HepG2 (cell line): ENCODE data around the gene IFT80. TPM values are rescaled to one million over a fixed set of nuclear protein-coding genes. Genes with fewer than 3 reads are reported as not detected.
A peak's percentile ranks its signal among the peaks of the same experiment; 100 is the strongest.

Source experiments
- AHDC1 ChIP-seq: sonication (generic); formaldehyde crosslinking; IDR thresholded peaks from 2 replicates; pipeline ENCODE4 v1.5.1; 2020; ENCODE audit warnings: mild to moderate bottlenecking, missing genetic modification reagents, borderline replicate concordance
- ELF4 ChIP-seq: sonication (generic); formaldehyde crosslinking; IDR thresholded peaks from 2 replicates; pipeline ENCODE4 v1.5.0; 2020; ENCODE audit warnings: missing genetic modification reagents, mild to moderate bottlenecking, moderate library complexity, borderline replicate concordance
- FOXP4 ChIP-seq: sonication (generic); formaldehyde crosslinking; IDR thresholded peaks from 2 replicates; pipeline ENCODE4 v1.4.0; 2020; ENCODE audit warnings: missing genetic modification reagents
- KLF16 ChIP-seq, 2 experiments: sonication (generic) in 1 of 2; formaldehyde crosslinking in 1 of 2; IDR thresholded peaks; 2 replicates each; pipeline versions ENCODE4 v1.6.1 to v1.8.0; 2016 to 2023; ENCODE audit warnings: missing genetic modification reagents in 2 of 2, missing compliant biosample characterization in 1 of 2
- MED8 ChIP-seq: sonication (generic); formaldehyde crosslinking; IDR thresholded peaks from 2 replicates; pipeline ENCODE4 v1.8.1; 2023; ENCODE audit warnings: mild to moderate bottlenecking, missing genetic modification reagents; ENCODE audit not compliant: insufficient replicate concordance
- TIGD3 ChIP-seq: sonication (generic); formaldehyde crosslinking; IDR thresholded peaks from 2 replicates; pipeline ENCODE4 v1.5.1; 2020; ENCODE audit warnings: mild to moderate bottlenecking, missing genetic modification reagents, borderline replicate concordance
- ZNF263 ChIP-seq: sonication (generic); formaldehyde crosslinking; IDR thresholded peaks from 2 replicates; pipeline ENCODE4 v1.4.0; 2020; ENCODE audit warnings: missing genetic modification reagents
- ZNF446 ChIP-seq: sonication (generic); formaldehyde crosslinking; IDR thresholded peaks from 2 replicates; pipeline ENCODE4 v1.5.0; 2020; ENCODE audit warnings: mild to moderate bottlenecking, missing genetic modification reagents
- ZNF629 ChIP-seq: sonication (generic); formaldehyde crosslinking; conservative IDR thresholded peaks from 2 replicates; pipeline ENCODE4 v1.5.0; 2020; ENCODE audit warnings: missing genetic modification reagents
- ZNF703 ChIP-seq: sonication (generic); formaldehyde crosslinking; IDR thresholded peaks from 2 replicates; pipeline ENCODE4 v1.5.1; 2020; ENCODE audit warnings: missing genetic modification reagents, mild to moderate bottlenecking, moderate library complexity, borderline replicate concordance
- ZNF839 ChIP-seq: sonication (generic); formaldehyde crosslinking; IDR thresholded peaks from 2 replicates; pipeline ENCODE4 v1.4.0; 2020; ENCODE audit warnings: missing genetic modification reagents, mild to moderate bottlenecking, borderline replicate concordance
- polyA plus RNA-seq, 8 experiments: library from polyadenylated mRNA; depleted of rRNA in 3 of 8; stranded (reverse) in 7 of 8; unstranded in 1 of 8; fragments of >200 nt; fragmentation: Illumina TruSeq in 4 of 8; extraction: Trizol in 4 of 8; gene quantifications; 2 replicates each; pipeline versions ENCODE4 v1.2.1 to v1.2.3, GENCODE V29; 2011 to 2016; ENCODE audit warnings: low read depth in 4 of 8, missing spikeins in 1 of 8, mixed read lengths in 1 of 8; ENCODE audit not compliant: insufficient read depth in 1 of 8
- total RNA-seq, 5 experiments: library from RNA; depleted of rRNA; stranded (reverse); fragments of >200 nt; fragmentation: Illumina TruSeq; extraction: Trizol; gene quantifications; 2 replicates each; pipeline ENCODE4 v1.2.3, GENCODE V29; 2016; ENCODE audit warnings: low read depth in 1 of 5
- TF ChIP-seq, protein P1 (sequence below): sonication (generic); formaldehyde crosslinking; IDR thresholded peaks from 2 replicates; pipeline ENCODE4 v1.9.0; 2021; ENCODE audit warnings: missing genetic modification reagents, mild to moderate bottlenecking, borderline replicate concordance
- TF ChIP-seq, protein P2 (sequence below): sonication (generic); formaldehyde crosslinking; IDR thresholded peaks from 2 replicates; pipeline ENCODE4 v1.5.0; 2020; ENCODE audit warnings: mild to moderate bottlenecking, missing genetic modification reagents
- TF ChIP-seq, protein P3 (sequence below): IDR thresholded peaks from 2 replicates; pipeline ENCODE4 v1.6.1; 2012; ENCODE audit warnings: inconsistent platforms

The IFT80 gene
- total and polyA plus RNA-seq, 2 of the 13 experiments (the other 11 are each of a cell fraction or from before 2014, with no cell fraction given): 11.4 to 15.7 TPM

- TF ChIP-seq, protein P1, sequence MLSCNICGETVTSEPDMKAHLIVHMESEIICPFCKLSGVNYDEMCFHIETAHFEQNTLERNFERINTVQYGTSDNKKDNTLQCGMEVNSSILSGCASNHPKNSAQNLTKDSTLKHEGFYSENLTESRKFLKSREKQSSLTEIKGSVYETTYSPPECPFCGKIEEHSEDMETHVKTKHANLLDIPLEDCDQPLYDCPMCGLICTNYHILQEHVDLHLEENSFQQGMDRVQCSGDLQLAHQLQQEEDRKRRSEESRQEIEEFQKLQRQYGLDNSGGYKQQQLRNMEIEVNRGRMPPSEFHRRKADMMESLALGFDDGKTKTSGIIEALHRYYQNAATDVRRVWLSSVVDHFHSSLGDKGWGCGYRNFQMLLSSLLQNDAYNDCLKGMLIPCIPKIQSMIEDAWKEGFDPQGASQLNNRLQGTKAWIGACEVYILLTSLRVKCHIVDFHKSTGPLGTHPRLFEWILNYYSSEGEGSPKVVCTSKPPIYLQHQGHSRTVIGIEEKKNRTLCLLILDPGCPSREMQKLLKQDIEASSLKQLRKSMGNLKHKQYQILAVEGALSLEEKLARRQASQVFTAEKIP: no peak
- TF ChIP-seq TIGD3 (CRISPR knock-in tag) (no peak), MED8 (no peak), ZNF263 (no peak), ZNF839 (CRISPR knock-in tag) (no peak), ZNF703 (CRISPR knock-in tag) (no peak), KLF16 (CRISPR knock-in tag; IDR thresholded peaks at IDR 0.05) (peak in 1 of 2 experiments; percentile 48; a peak in 1 of 4 replicates), FOXP4 (CRISPR knock-in tag) (no peak), ZNF629 (CRISPR knock-in tag) (no peak), AHDC1 (CRISPR knock-in tag) (no peak), ELF4 (no peak), ZNF446 (CRISPR knock-in tag) (no peak)
- TF ChIP-seq, protein P2, sequence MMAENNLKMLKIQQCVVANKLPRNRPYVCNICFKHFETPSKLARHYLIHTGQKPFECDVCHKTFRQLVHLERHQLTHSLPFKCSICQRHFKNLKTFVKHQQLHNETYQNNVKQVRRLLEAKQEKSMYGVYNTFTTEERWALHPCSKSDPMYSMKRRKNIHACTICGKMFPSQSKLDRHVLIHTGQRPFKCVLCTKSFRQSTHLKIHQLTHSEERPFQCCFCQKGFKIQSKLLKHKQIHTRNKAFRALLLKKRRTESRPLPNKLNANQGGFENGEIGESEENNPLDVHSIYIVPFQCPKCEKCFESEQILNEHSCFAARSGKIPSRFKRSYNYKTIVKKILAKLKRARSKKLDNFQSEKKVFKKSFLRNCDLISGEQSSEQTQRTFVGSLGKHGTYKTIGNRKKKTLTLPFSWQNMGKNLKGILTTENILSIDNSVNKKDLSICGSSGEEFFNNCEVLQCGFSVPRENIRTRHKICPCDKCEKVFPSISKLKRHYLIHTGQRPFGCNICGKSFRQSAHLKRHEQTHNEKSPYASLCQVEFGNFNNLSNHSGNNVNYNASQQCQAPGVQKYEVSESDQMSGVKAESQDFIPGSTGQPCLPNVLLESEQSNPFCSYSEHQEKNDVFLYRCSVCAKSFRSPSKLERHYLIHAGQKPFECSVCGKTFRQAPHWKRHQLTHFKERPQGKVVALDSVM: no peak
- TF ChIP-seq, protein P3, sequence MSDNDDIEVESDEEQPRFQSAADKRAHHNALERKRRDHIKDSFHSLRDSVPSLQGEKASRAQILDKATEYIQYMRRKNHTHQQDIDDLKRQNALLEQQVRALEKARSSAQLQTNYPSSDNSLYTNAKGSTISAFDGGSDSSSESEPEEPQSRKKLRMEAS: peak; percentile 47
These were observed at the start of gene IFT80, which contains the start of gene SMC4 (continued) for GRCh38 chr3:160399125-160400029.
